ENCODE measurements around the gene RAG1. TPM values are rescaled to one million over a fixed set of nuclear protein-coding genes. Genes with fewer than 3 reads are reported as not detected.
A peak's percentile ranks its signal among the peaks of the same experiment; 100 is the strongest.

The RAG1 gene
- total and polyA plus RNA-seq, 9 donors: 5.8 to 12.4 (median 8.5) TPM

- no peak overlapping the region for H3K27ac ChIP-seq (ENCODE audit: low read length)
- DNase-seq: peak; percentile 81
- WGBS (ENCODE audit: insufficient coverage): 5% methylated on average over 6 of the region's 15 CpGs
- no peaks in the 10 kb centered on the region for H3K36me3 ChIP-seq (ENCODE audit: control insufficient read depth, insufficient read depth, low read length)
- H3K27me3 ChIP-seq (ENCODE audit: control insufficient read depth, insufficient read depth, low read length): peaks cover 3% of the 10 kb centered on the region
- peaks cover 3% of the 10 kb centered on the region for H3K4me1 ChIP-seq (ENCODE audit: control insufficient read depth, insufficient read depth, low read length)
- H3K9me3 ChIP-seq (replicated peaks; ENCODE audit: control insufficient read depth, low read depth, low read length): no peaks in the 10 kb centered on the region
- peak overlapping the region; percentile 41 for H3K4me3 ChIP-seq (ENCODE audit: low read length)
Measured at GRCh38 chr11:36564376-36565030, 3.3 kb upstream of the RAG1 start.

- no peak for DNase-seq
- Histone ChIP-seq H3K4me3 (ENCODE audit: low read length) (no peak overlapping the region), H3K4me1 (ENCODE audit: control insufficient read depth, insufficient read depth, low read length) (peaks cover 3% of the 10 kb centered on the region), H3K27me3 (ENCODE audit: control insufficient read depth, insufficient read depth, low read length) (peaks cover 3% of the 10 kb centered on the region), H3K27ac (ENCODE audit: low read length) (no peak overlapping the region), H3K36me3 (ENCODE audit: control insufficient read depth, insufficient read depth, low read length) (no peaks in the 10 kb centered on the region), H3K9me3 (replicated peaks; ENCODE audit: control insufficient read depth, low read depth, low read length) (no peaks in the 10 kb centered on the region)
- 65% methylated on average over 2 of the region's 6 CpGs for WGBS (ENCODE audit: insufficient coverage)
Measured at GRCh38 chr11:36565031-36565610, 2.7 kb upstream of the RAG1 start.

GRCh38 chr11:36566407-36567053 lies 1.3 kb upstream of the RAG1 start:
- H3K27me3 ChIP-seq (ENCODE audit: control insufficient read depth, insufficient read depth, low read length): peaks cover 3% of the 10 kb centered on the region
- no peaks in the 10 kb centered on the region for H3K9me3 ChIP-seq (replicated peaks; ENCODE audit: control insufficient read depth, low read depth, low read length)
- no peak overlapping the region for H3K27ac ChIP-seq (ENCODE audit: low read length)
- no CpG with 5 or more reads among the region's 4 CpGs for WGBS (ENCODE audit: insufficient coverage)
- no peak for DNase-seq
- no peak overlapping the region for H3K4me3 ChIP-seq (ENCODE audit: low read length)
- no peaks in the 10 kb centered on the region for H3K36me3 ChIP-seq (ENCODE audit: control insufficient read depth, insufficient read depth, low read length)
- H3K4me1 ChIP-seq (ENCODE audit: control insufficient read depth, insufficient read depth, low read length): peaks cover 3% of the 10 kb centered on the region

GRCh38 chr11:36569095-36569494 lies 1.3 kb downstream of the RAG1 start:
- H3K27me3 ChIP-seq (ENCODE audit: control insufficient read depth, insufficient read depth, low read length): peaks cover 7% of the 10 kb centered on the region
- no peak overlapping the region for H3K4me3 ChIP-seq (ENCODE audit: low read length)
- H3K36me3 ChIP-seq (ENCODE audit: control insufficient read depth, insufficient read depth, low read length): no peaks in the 10 kb centered on the region
- peaks cover 3% of the 10 kb centered on the region for H3K4me1 ChIP-seq (ENCODE audit: control insufficient read depth, insufficient read depth, low read length)
- DNase-seq: no peak
- no CpG with 5 or more reads among the region's 4 CpGs for WGBS (ENCODE audit: insufficient coverage)
- H3K9me3 ChIP-seq (replicated peaks; ENCODE audit: control insufficient read depth, low read depth, low read length): no peaks in the 10 kb centered on the region
- no peak overlapping the region for H3K27ac ChIP-seq (ENCODE audit: low read length)

- H3K4me1 ChIP-seq (ENCODE audit: control insufficient read depth, insufficient read depth, low read length): no peaks in the 10 kb centered on the region
- H3K9me3 ChIP-seq (replicated peaks; ENCODE audit: control insufficient read depth, low read depth, low read length): no peaks in the 10 kb centered on the region
- H3K4me3 ChIP-seq (ENCODE audit: low read length): no peak overlapping the region
- H3K36me3 ChIP-seq (ENCODE audit: control insufficient read depth, insufficient read depth, low read length): no peaks in the 10 kb centered on the region
- H3K27me3 ChIP-seq (ENCODE audit: control insufficient read depth, insufficient read depth, low read length): peaks cover 4% of the 10 kb centered on the region
- 83% methylated on average over 8 of the region's 8 CpGs for WGBS (ENCODE audit: insufficient coverage)
- no peak overlapping the region for H3K27ac ChIP-seq (ENCODE audit: low read length)
- DNase-seq: peak; percentile 7
Measured at GRCh38 chr11:36574486-36574885, 6.7 kb downstream of the RAG1 start.

GRCh38 chr11:36577373-36577772 lies 9.6 kb downstream of the RAG1 start:
- H3K27me3 ChIP-seq (ENCODE audit: control insufficient read depth, insufficient read depth, low read length): no peaks in the 10 kb centered on the region
- H3K4me3 ChIP-seq (ENCODE audit: low read length): no peak overlapping the region
- DNase-seq: no peak
- no peaks in the 10 kb centered on the region for H3K4me1 ChIP-seq (ENCODE audit: control insufficient read depth, insufficient read depth, low read length)
- H3K9me3 ChIP-seq (replicated peaks; ENCODE audit: control insufficient read depth, low read depth, low read length): no peaks in the 10 kb centered on the region
- WGBS (ENCODE audit: insufficient coverage): no CpG with 5 or more reads among the region's 2 CpGs
- no peaks in the 10 kb centered on the region for H3K36me3 ChIP-seq (ENCODE audit: control insufficient read depth, insufficient read depth, low read length)
- H3K27ac ChIP-seq (ENCODE audit: low read length): peak overlapping the region; percentile 69

- no peaks in the 10 kb centered on the region for H3K27me3 ChIP-seq (ENCODE audit: control insufficient read depth, insufficient read depth, low read length)
- DNase-seq: peak; percentile 52
- H3K9me3 ChIP-seq (replicated peaks; ENCODE audit: control insufficient read depth, low read depth, low read length): no peaks in the 10 kb centered on the region
- no peaks in the 10 kb centered on the region for H3K4me1 ChIP-seq (ENCODE audit: control insufficient read depth, insufficient read depth, low read length)
- no CpG with 5 or more reads among the region's 2 CpGs for WGBS (ENCODE audit: insufficient coverage)
- peak overlapping the region; percentile 69 for H3K27ac ChIP-seq (ENCODE audit: low read length)
- H3K4me3 ChIP-seq (ENCODE audit: low read length): no peak overlapping the region
- H3K36me3 ChIP-seq (ENCODE audit: control insufficient read depth, insufficient read depth, low read length): no peaks in the 10 kb centered on the region
Measured at GRCh38 chr11:36577859-36578258, 10.1 kb downstream of the RAG1 start.

- no peak for DNase-seq
- Histone ChIP-seq H3K27ac (ENCODE audit: low read length) (no peak overlapping the region), H3K4me1 (ENCODE audit: control insufficient read depth, insufficient read depth, low read length) (no peaks in the 10 kb centered on the region), H3K27me3 (ENCODE audit: control insufficient read depth, insufficient read depth, low read length) (no peaks in the 10 kb centered on the region), H3K4me3 (ENCODE audit: low read length) (no peak overlapping the region), H3K9me3 (replicated peaks; ENCODE audit: control insufficient read depth, low read depth, low read length) (no peaks in the 10 kb centered on the region), H3K36me3 (ENCODE audit: control insufficient read depth, insufficient read depth, low read length) (no peaks in the 10 kb centered on the region)
- WGBS (ENCODE audit: insufficient coverage): no CpG with 5 or more reads among the region's 1 CpG
Measured at GRCh38 chr11:36578458-36578857, 10.7 kb downstream of the RAG1 start.

GRCh38 chr11:36581536-36581935 lies 13.7 kb downstream of the RAG1 start:
- Histone ChIP-seq H3K27me3 (ENCODE audit: control insufficient read depth, insufficient read depth, low read length) (no peaks in the 10 kb centered on the region), H3K4me3 (ENCODE audit: low read length) (no peak overlapping the region), H3K36me3 (ENCODE audit: control insufficient read depth, insufficient read depth, low read length) (no peaks in the 10 kb centered on the region), H3K4me1 (ENCODE audit: control insufficient read depth, insufficient read depth, low read length) (no peaks in the 10 kb centered on the region), H3K27ac (ENCODE audit: low read length) (no peak overlapping the region), H3K9me3 (replicated peaks; ENCODE audit: control insufficient read depth, low read depth, low read length) (no peaks in the 10 kb centered on the region)
- WGBS (ENCODE audit: insufficient coverage): 88% methylated on average over 2 of the region's 2 CpGs
- no peak for DNase-seq

GRCh38 chr11:36583667-36584066 lies 15.9 kb downstream of the RAG1 start:
- Histone ChIP-seq H3K27ac (ENCODE audit: low read length) (no peak overlapping the region), H3K27me3 (ENCODE audit: control insufficient read depth, insufficient read depth, low read length) (no peaks in the 10 kb centered on the region)
- WGBS (ENCODE audit: insufficient coverage): 49% methylated on average over 3 of the region's 3 CpGs

More at GRCh38 chr11:36583667-36584066, 15.9 kb downstream of the RAG1 start:
- Histone ChIP-seq H3K36me3 (ENCODE audit: control insufficient read depth, insufficient read depth, low read length) (no peaks in the 10 kb centered on the region), H3K4me1 (ENCODE audit: control insufficient read depth, insufficient read depth, low read length) (no peaks in the 10 kb centered on the region), H3K9me3 (replicated peaks; ENCODE audit: control insufficient read depth, low read depth, low read length) (no peaks in the 10 kb centered on the region), H3K4me3 (ENCODE audit: low read length) (no peak overlapping the region)
- DNase-seq: no peak
